PFSK-1 (cell line): ENCODE data around the gene ATG9A.

Experiments
- FOXP2 ChIP-seq: optimal IDR thresholded peaks from 2 replicates; pipeline ENCODE3; 2011; ENCODE audit warnings: borderline replicate concordance, control low read depth, inconsistent platforms; ENCODE audit not compliant: insufficient read depth; ENCODE audit errors: extremely low read length, extremely low read depth
- POLR2AphosphoS5 ChIP-seq: IDR thresholded peaks from 2 replicates; pipeline ENCODE4 v1.6.1; 2012; ENCODE audit warnings: low read depth, mild to moderate bottlenecking, control low read depth, low read length, moderate library complexity
- REST ChIP-seq, 2 experiments: IDR thresholded peaks; 2 replicates each; pipeline versions ENCODE4 v1.6.1 to v1.8.0; 2011 to 2012; ENCODE audit warnings: low read depth in 2 of 2, low read length in 2 of 2, control low read depth in 1 of 2, inconsistent platforms in 1 of 2, mild to moderate bottlenecking in 1 of 2, moderate library complexity in 1 of 2; ENCODE audit not compliant: insufficient read depth in 1 of 2
- SIN3A ChIP-seq: IDR thresholded peaks from 2 replicates; pipeline ENCODE4 v1.6.1; 2012; ENCODE audit warnings: mild to moderate bottlenecking, low read length, moderate library complexity, borderline replicate concordance; ENCODE audit not compliant: insufficient read depth
- TAF1 ChIP-seq: IDR thresholded peaks from 2 replicates; pipeline ENCODE4 v1.6.1; 2012; ENCODE audit warnings: low read length, control low read depth, borderline replicate concordance; ENCODE audit not compliant: insufficient read depth

ATG9A gene

GRCh38 chr2:219221957-219222518, 7.4 kb downstream of the ATG9A start:
- no peak for TF ChIP-seq TAF1
- no peak for TF ChIP-seq REST (IDR thresholded peaks at IDR 0.05; ENCODE audit: insufficient read depth in 1 of 2, low read depth in 2 of 2, low read length in 2 of 2)
- TF ChIP-seq SIN3A: no peak
- TF ChIP-seq FOXP2: no peak

- TF ChIP-seq POLR2AphosphoS5: no peak
- no peak for TF ChIP-seq REST (IDR thresholded peaks at IDR 0.05; ENCODE audit: insufficient read depth in 1 of 2, low read depth in 2 of 2, low read length in 2 of 2)
- no peak for TF ChIP-seq FOXP2
- TF ChIP-seq TAF1: no peak
Measured at GRCh38 chr2:219220652-219221402, 8.6 kb downstream of the ATG9A start.

DNA sequence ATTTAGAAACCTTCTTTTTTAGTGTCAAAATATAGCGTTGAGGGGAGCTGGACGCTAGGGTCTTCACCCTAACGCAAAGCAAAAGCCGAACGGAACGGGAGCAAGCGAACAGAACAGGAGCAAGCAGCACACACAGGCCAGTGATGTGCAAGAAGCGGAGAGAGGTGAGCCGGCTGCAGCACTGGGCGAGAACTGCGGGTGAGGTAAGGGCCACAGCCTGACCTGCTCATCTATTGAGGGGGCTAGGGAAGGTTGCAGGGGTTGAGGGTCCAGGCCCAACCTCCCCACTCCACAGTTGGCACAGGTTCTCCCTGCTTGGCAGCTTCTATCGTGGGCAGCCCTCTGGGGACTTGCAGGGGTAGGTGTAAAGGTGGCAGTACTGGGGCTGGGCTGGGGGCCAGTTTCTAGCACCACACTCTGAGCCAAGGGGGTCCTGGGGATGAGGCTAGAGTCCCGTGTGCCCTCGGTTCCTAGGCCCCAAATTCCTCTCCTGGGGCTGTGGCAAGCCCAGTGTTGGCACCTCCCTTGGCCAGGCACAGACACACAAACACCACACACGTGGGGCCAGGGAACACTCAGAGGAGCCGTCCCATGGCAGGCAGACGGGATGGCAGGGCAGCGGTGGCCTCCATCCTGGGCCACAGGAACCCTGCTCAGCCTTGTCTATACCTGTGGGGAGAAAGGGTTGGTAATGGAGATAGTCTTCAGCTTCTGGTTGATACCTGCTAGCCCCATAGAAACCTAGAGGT, 9.5 kb downstream of the ATG9A start:
- TF ChIP-seq POLR2AphosphoS5 (no peak), FOXP2 (no peak), SIN3A (no peak), TAF1 (no peak), REST (IDR thresholded peaks at IDR 0.05; ENCODE audit: insufficient read depth in 1 of 2, low read depth in 2 of 2, low read length in 2 of 2) (no peak)

DNA sequence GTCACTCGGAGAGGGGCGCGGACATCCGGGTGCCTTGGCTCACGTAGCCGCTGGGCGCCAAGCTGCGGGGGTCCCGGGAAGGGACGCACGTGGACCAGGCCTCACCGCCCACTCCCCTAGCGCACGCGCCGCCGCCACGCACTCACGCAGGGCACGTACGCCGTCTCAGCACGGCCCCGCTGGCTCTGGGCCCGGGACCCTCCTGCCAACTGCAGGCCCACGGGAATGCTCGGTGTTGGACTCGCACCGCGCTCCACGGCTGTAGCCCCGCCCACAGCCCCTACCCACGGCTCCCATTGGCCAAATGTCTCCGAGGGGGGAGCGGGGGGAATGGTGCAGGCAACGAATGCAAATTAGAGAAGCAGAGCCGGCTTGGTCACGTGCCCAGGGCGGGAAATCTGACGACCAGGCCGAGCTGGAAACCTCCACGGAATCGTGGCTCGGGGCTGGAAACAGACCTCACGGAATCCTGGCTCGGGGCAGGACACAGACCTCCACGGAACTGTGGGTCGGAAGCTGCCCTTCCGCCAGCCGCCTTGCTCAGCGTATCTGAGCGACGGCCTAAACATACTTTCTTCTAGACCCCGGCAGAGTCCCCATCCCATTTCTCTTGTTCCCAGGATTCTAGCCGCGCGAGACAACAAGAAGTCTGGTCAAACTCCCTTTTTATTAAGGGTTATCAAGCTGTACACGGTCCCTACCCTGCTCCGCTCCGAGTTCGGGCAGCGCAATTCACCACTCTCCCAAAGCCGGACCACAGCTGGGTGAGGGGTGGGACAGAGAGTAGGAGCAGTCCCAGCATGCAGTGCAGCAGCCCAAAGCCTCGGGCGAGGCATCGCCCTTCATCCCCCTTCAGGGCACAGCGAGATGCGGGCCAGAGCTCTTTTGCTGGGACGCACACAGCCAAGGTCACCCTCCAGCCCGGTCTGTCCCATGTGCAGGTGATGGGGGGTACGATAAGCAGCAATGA, 10.4 kb downstream of the ATG9A start, which contains the start of gene ABCB6:
TSS of gene ABCB6 (minus strand) at position 227 of the 970 bp plus-strand sequence. CDS start 285 bp downstream, outside the sequence.
- TF ChIP-seq POLR2AphosphoS5 (peak; percentile 90), SIN3A (peak; percentile 4; the same call in 1 of the 2 replicates), TAF1 (peak; percentile 66; the same call in 1 of the 2 replicates), FOXP2 (peak; percentile 64), REST (IDR thresholded peaks at IDR 0.05; ENCODE audit: insufficient read depth in 1 of 2, low read depth in 2 of 2, low read length in 2 of 2) (no peak)
